Ishikawa (cell line): Measurements from ENCODE around the gene TMPRSS13.

ENCODE experiments used
- RAD21 ChIP-seq: IDR thresholded peaks from 2 replicates; pipeline ENCODE4 v1.6.1; 2012; ENCODE audit warnings: low read depth
- REST ChIP-seq: IDR thresholded peaks from 2 replicates; pipeline ENCODE4 v1.6.1; 2012; ENCODE audit warnings: low read depth, mild to moderate bottlenecking
- TAF1 ChIP-seq: IDR thresholded peaks from 2 replicates; pipeline ENCODE4 v1.6.1; 2012; ENCODE audit warnings: low read depth, mild to moderate bottlenecking

- TF ChIP-seq REST = no peak
- TF ChIP-seq TAF1 = no peak
- no peak for TF ChIP-seq RAD21
Measured at GRCh38 chr11:117933930-117934329, 4.7 kb upstream of the TMPRSS13 start.
